GM12878 (cell line): ENCODE data around the gene TMEM201. TPM values are rescaled to one million over a fixed set of nuclear protein-coding genes. Genes with fewer than 3 reads are reported as not detected.
A peak's percentile ranks its signal among the peaks of the same experiment; 100 is the strongest.

Experiments used
- CBFB ChIP-seq: IDR thresholded peaks from 2 replicates; pipeline ENCODE4 v1.6.1; 2016; ENCODE audit warnings: antibody characterized with exemption, low read depth
- CHD4 ChIP-seq: fragments of 200-600 bp; sonication (generic); IDR thresholded peaks from 2 replicates; pipeline ENCODE4 v1.6.1; 2016; ENCODE audit warnings: mild to moderate bottlenecking
- CUX1 ChIP-seq: IDR thresholded peaks from 2 replicates; pipeline ENCODE4 v1.6.1; 2012; ENCODE audit warnings: improper control_type of control experiment, low read depth, low read length; ENCODE audit not compliant: insufficient replicate concordance
- DPF2 ChIP-seq: fragments of 450-650 bp; IDR thresholded peaks from 2 replicates; pipeline ENCODE4 v1.6.1; 2017; ENCODE audit warnings: mild to moderate bottlenecking
- FOXK2 ChIP-seq: fragments of 450-650 bp; IDR thresholded peaks from 2 replicates; pipeline ENCODE4 v1.6.1; 2017; ENCODE audit warnings: mild to moderate bottlenecking, moderate library complexity
- HCFC1 ChIP-seq: fragments of 150-350 bp; IDR thresholded peaks from 2 replicates; pipeline ENCODE4 v1.6.1; 2014; ENCODE audit warnings: low read length
- NRF1 ChIP-seq: conservative IDR thresholded peaks from 2 replicates; pipeline ENCODE4 v1.6.1; 2011; ENCODE audit warnings: mild to moderate bottlenecking, low read depth, low read length, improper control_type of control experiment
- PAX8 ChIP-seq: fragments of 450-650 bp; IDR thresholded peaks from 2 replicates; pipeline ENCODE4 v1.6.1; 2017; ENCODE audit warnings: mild to moderate bottlenecking, moderate library complexity
- PRDM15 ChIP-seq: fragments of 450-650 bp; formaldehyde crosslinking; IDR thresholded peaks from 2 replicates; pipeline ENCODE4 v1.4.0; 2020; ENCODE audit warnings: mild to moderate bottlenecking, moderate library complexity
- SUPT20H ChIP-seq: IDR thresholded peaks from 2 replicates; pipeline ENCODE4 v1.6.1; 2011; ENCODE audit warnings: low read depth, mild to moderate bottlenecking, low read length, moderate library complexity, borderline replicate concordance; ENCODE audit not compliant: control insufficient read depth
- ZBTB4 ChIP-seq: fragments of 450-650 bp; formaldehyde crosslinking; IDR thresholded peaks from 2 replicates; pipeline ENCODE4 v1.4.0; 2022; ENCODE audit warnings: mild to moderate bottlenecking, moderate library complexity
- ZBTB40 ChIP-seq: fragments of 450-650 bp; IDR thresholded peaks from 2 replicates; pipeline ENCODE4 v1.6.1; 2016; ENCODE audit warnings: mild to moderate bottlenecking, moderate library complexity, borderline replicate concordance
- polyA plus RNA-seq, 11 experiments: library from polyadenylated mRNA; depleted of rRNA in 4 of 11; unstranded in 6 of 11; stranded (reverse) in 5 of 11; fragments of >200 nt; fragmentation: Nextera tagmentation in 4 of 11; fragmentation: Illumina TruSeq in 1 of 11; extraction: Ambion mirVana in 4 of 11; extraction: Trizol in 1 of 11; gene quantifications; 1 replicate in 1 of 11; 2 replicates in 10 of 11; pipeline versions ENCODE4 v1.2.1 to v1.2.3, GENCODE V29; 2011 to 2016; ENCODE audit warnings: inconsistent platforms in 2 of 11, missing spikeins in 2 of 11, low read depth in 1 of 11
- total RNA-seq, 4 experiments: library from RNA; depleted of rRNA in 3 of 4; stranded (reverse); fragments of >200 nt in 3 of 4; fragmentation: Illumina TruSeq in 1 of 4; extraction: Trizol in 1 of 4; gene quantifications; 2 replicates each; pipeline versions ENCODE4 v1.2.1 to v1.2.3, GENCODE V29; 2013 to 2021

The TMEM201 gene
- total and polyA plus RNA-seq, 10 of the 15 experiments (the other 5 are each of a cell fraction or from before 2014, with no cell fraction given): 0.13 to 26.6 (median 6.1) TPM

- TF ChIP-seq CHD4 (0 out of 2 replicates have a peak, but pooled peaks have one; percentile 50), CBFB (0 out of 2 replicates have a peak, but pooled peaks have one; percentile 75), NRF1 (no peak), CUX1 (peak; percentile 75), SUPT20H (no peak), ZBTB4 (no peak), DPF2 (peak; percentile 88), HCFC1 (no peak), ZBTB40 (peak; percentile 26; the same call in 1 of the 2 replicates), PAX8 (no peak), FOXK2 (no peak), PRDM15 (CRISPR knock-in tag) (no peak)
These were observed 40.9 kb downstream of the TMEM201 start (continued) for GRCh38 chr1:9629445-9630201.
